NCI-H146 (cell line): Measurements from ENCODE around the gene SKAP2.
"Not testable (repeated sequence)": the region's sequence is repeated elsewhere in the genome, so short reads cannot be mapped to it uniquely, and the experiment has no call there.

Experiments used
- DNase-seq: peaks from one replicate; lab custom pipeline; 2025; lab: John Stamatoyannopoulos, UW

The SKAP2 gene

DNA sequence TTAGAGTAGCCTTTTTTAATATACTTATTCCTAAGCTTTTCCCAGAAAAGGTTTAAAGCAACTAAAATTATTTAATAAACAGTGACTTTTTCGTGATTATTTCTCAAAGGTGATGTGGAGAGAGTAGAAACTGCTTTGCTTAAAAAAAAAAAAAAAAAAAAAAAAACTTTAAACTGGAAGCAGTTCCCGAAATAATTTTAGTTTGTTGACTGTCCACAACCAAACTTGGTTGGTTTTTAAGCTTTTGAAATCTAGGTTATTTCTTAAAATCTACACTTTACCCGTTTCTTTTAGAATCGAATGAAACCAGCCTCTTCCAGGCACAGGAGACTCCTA is 7.3 kb downstream of the SKAP2 start:
- DNase-seq = no peak

DNA sequence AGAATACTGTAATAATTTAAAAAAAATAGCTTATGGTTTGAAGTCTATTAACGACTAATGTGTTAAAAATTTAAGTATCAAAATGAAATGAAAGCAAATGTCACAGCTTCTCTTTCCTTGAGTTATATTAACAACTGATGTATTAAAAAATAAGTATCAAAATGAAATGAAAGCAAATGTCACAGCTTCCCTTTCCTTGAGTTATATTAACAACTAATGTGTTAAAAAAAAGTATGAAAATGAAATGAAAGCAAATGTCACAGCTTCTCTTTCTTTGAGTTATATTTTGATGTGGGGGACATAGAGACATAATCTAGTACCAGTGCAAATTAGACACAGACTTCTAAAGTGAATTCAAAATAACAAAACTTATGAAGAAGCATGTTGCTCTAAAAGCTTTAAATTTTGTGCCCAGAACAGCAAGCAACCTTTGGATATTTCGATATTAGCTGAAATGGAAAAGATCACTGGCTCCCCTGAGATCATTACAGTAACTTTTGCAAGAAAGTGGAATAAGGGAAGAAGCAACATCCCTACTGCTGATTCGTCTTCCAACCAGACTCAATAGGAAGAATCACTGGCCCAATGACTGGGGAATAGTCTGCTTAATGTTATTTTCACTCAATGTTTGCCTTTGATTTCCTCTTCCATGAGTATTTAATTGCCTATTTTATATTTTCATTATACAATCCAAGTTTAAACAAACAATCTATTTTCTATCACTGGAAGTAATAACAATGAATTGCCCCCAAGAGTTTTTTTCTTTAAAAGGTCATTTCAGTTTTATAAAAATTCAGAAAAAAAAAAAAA is 8.0 kb downstream of the SKAP2 start:
- no peak for DNase-seq

DNA sequence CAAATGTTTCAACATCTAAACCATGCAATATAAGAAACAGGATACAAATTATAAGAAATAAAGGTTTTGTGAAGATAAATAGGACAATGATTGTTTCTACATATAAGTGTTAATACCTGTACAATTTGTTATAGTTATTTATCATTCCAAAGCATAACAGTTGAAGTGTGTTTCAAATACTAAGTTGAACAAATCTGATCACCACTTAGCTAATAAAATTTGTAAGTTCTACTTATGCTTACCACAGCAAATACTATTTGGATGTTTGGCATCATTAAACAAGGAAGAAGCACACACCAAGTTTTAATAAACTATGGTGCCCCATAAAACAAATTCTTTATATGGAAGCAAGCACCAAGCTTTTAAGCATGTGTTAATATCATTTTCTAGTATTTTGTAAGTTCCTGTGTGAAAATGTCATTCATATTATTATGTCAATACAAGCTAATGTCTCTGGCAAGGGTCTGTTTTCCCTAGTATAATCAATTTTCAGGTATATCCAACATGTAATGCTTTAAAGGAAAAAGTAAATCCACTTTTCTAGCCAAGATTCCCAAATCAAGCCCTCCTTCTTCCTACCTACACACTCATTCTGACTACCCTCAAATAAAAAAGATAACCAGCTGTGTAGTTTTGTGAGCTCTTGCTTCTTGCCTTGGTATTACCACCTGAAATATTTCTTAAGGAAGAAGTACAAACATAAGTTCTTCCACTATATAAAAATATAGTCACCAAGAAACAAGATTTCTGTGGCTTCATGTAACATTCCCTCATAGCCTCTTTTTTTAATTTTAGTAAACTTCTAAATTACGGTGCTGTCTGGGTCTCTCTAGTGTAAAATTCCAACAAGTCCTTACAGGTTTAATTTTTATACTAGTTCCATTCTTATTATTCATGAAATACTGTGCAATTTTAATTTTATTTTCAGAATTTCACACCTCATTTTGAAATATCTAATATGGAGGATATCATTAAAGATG is 9.2 kb downstream of the SKAP2 start:
- no peak for DNase-seq

DNA sequence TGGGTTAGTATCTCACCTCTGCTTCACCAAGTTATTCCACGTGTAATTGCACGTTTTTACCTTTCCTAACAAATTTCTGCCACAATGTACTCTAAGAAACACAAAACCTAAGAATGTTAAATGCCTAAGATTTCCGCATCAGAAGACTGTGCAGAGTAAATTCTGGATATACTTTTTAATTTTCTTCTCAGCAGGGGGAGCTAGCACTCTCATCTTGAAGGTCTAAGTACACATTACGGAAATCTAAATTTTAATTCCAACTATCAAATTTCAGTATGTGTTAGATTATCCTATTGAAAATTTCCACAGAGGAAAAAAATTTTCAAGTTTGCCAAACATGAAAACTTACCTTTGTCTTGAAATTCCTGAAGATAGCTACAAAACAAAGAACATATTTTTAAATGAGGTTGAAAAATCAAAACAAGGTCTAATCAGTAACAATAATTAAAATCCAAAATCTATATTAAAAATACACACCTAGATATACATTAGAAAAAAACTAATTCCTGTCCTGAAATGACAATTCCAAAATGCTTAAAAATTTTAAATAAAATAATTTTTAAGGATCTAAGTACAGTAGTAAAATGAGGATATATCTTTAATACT is 10.5 kb downstream of the SKAP2 start:
- DNase-seq = peak; percentile 24

DNA sequence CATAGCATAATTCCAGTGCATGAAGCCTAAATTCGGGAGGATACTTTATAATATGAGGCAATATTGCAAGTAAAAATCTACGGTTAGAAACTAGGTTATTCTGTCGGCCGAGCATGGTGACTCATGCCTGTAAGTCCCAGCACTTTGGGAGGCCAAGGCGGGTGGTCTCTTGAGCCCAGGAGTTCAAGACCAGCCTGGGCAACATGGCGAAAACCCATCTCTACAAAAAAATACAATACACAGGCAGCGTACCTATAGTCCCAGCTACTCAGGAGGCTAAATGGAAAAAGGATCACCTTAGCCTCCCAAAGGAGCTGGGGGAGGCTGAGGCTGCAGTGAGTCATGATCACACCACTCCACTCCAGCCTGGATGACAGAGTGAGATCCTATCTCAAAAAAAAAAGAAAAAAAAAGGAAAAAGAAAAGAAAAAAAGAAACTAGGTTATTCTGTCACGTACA is 14.2 kb downstream of the SKAP2 start:
- DNase-seq = no peak

DNA sequence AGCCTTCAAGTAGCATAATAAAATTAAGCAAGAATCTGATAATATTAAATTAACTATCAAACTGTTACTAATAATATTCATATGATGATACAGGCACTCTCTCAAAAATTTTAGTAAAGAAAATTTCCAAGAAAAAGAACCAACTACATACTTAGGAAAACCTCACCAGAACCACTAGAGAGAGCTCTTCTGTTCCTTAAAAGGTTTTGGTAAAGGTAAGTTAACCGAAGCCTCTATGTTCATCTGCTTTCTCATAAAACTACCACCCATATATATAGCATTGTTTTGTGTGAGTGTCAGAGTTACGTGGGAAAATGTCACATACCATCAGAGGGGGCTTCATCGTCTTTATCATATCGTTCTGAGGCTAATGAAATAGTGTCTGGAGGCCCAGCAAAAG is 20.7 kb downstream of the SKAP2 start:
- no peak for DNase-seq

DNA sequence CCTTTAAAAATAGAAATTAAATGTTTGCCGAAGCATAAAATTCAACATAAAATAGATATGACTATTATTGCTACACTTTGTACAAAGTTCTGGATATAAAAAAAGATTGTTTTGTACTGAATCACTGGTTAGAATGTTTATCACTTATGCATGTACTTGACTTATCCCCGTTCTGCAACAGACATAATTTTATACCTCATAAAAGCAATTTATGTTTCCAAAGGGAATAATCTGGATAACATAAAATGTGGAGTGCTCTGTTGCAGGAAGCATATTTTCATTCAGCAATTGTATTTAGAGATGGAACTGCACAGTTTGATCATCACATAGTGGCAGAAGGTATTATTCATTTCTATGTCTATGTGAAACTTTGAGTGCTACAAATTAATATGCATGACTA is 21.5 kb downstream of the SKAP2 start:
- no peak for DNase-seq

DNA sequence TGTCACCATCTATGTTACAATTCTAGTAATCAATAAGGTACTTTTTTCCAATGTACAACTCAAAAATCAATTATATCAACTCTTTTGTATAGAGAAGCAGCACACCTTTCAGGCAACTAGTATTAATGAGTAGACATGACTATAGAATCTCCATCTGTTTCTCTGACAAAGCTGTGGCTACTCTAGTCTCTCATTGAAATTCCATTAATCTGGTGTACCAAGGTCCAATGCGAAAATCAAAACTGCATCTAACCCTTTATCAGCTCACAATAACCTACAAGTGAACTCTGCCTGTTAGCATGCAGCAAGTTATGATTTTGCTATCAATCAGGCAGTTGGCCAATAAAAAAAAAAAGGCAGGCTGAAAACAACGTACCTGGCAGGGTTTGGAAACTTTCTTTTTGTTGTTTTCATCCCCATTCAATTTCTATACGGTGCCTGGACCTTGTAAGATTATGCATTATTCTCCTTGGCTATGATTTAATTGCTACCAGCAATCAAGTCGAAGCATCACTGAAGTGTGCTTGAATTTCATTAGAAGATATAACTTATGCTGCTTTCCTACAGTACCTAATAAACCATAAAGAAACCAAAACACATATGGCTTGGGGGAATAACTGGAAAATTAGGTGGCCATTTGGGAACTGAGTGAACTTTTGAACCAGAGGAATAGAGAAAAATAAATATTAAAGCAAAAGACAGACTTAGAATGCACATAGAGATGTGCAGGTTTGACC is 23.2 kb downstream of the SKAP2 start:
- no peak for DNase-seq

DNA sequence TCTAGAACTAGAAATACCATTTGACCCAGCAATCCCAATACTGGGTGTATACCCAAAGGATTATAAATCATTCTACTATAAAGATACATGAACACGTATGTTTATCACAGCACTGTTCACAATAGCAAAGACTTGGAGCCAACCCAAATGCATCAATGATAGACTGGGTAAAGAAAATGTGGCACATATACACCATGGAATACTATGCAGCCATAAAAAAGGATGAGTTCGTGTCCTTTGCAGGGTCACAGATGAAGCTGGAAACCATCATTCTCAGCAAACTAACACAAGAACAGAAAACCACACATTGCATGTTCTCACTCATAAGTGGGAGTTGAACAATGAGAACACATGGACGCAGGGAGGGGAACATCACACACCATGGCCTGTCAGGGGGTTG is 27.6 kb downstream of the SKAP2 start:
- DNase-seq = not testable (repeated sequence)

DNA sequence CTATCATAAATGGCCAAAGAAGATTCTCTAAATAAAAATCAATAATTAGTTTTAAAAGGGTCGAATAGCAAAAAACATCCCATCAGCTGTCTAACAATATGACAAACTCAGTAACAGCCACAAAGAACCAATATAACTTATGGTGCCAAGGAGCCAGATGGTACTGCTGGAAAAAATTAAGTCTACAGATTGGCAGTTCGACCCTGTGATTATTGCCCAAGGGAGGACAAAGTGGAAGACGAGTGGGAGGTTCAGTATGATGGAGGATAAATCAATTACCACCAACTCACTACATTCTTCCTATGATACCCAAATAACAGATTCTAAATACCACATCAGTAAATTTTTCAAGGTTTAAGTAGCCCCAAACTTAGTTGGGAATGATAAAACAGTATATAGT is 49.0 kb downstream of the SKAP2 start:
- no peak for DNase-seq

DNA sequence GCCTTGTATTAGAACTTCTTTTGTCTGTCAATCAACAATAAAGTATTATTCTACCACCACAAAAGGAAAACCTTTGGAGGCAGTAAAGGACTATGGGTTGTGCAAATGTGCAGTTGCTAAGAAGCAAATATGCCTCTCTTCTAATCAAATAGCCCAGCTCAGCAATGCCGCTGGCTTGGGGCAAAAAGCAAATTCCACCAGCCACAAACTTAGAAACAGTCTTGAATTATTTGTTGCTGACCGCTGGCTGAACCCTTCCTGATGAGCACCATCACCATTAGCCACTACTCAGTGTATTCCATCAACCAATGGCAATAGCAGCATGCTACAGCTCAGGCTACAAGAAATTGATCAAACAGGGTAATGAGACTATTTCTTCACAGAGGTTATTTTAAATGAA is 51.0 kb downstream of the SKAP2 start:
- no peak for DNase-seq

DNA sequence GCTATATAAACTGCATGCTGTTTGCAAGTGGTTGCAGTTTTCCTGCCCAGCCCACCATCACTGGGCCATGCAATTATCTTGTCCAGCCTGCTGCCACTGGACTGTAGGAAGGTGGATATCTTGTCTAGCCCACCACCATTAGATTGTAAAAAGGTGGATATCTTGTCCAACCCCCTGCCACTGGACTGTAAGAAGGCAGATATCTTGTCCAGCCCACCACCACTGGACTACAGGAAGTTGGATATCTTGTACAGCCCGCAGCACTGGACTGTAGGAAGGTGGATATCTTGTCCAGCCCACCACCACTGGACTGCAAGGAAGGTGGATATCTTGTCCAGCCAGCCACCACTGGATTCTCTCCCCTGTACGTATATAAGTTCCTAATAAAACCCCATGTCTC is 69.8 kb downstream of the SKAP2 start:
- no peak for DNase-seq

DNA sequence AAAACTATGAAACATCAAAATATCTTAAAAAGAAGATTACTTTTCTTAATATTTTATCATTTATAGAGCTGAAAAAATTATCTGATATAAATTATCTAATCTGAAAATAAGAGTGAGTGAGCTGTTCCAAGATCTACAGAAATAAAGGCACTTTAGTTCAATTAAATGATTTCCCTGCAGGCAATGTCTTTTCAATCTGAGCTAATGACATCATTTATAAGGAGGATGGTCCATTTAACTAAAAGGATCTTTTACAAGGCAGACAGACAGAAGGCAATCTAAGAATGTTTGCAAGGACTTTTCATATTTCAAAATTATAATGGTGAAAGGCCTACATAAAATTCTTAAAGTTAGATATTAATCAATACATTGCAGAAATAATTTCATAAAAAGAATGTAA is 71.8 kb downstream of the SKAP2 start:
- no peak for DNase-seq

DNA sequence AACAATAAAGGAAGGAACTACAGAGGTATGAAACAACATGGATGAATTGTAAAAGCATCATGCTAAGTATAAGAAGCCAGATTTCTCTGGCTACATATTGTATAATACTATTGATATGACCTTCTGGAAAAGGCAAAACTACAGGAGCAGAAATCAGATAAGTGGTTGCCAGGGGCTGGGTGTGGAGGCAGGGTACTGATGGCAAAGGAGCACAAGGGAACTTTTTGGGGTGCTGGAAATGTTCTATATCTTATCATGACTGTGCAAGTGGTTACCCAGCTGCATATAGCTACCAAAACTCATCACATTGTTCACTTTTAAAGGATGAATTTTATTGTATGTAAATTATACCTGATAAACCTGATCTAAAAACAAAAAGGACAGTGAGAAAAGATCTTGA is 72.4 kb downstream of the SKAP2 start:
- no peak for DNase-seq

DNA sequence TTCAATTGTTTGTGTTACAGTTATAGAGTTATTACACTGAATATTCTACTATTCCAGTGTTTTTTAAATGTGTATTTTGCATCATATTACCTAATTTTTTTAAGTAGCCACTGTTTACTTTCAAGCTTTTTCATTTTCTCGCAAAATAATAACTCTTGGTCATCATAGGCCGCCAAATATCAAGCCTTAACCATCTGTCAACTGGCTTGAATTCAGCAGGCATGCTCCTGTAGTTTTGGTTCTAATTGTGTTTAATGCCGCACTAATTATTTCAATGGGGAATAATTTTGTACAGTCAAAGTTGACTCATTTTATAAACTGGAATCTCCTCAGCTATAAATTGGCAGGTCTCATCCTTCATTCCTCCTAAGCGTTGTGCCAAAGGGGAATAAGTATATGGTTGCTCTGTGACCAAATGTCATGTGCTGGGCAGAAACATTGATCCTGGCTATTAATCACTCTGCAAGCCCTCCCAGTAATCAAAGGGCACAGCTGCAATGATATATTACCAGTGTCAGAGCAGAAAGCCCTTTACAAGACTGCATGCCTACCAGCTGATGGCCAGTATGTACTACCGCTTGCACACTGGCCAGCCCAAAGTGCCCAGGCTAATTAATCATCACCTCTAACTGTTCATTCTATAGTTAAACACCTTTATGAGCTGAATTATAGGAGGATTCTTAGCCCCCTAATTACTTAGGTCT is 74.8 kb downstream of the SKAP2 start:
- peak; percentile 49 for DNase-seq

DNA sequence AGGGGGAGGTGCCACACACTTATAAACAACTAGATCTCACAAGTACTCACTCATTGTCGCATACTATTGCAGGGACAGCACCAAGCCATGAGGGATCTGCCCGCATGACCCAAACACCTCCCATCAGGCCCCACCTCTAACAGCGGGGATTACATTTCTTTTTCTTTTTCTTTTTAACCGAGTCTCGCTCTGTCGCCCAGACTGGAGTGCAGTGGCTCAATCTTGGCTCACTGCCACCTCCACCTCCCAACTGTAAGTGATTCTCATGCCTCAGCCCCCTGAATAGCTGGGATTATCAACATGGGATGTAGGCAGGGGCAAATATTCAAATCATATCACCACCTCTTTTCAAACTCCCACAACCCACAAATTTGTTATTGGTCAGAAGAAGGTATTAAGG is 76.7 kb downstream of the SKAP2 start:
- no peak for DNase-seq

DNA sequence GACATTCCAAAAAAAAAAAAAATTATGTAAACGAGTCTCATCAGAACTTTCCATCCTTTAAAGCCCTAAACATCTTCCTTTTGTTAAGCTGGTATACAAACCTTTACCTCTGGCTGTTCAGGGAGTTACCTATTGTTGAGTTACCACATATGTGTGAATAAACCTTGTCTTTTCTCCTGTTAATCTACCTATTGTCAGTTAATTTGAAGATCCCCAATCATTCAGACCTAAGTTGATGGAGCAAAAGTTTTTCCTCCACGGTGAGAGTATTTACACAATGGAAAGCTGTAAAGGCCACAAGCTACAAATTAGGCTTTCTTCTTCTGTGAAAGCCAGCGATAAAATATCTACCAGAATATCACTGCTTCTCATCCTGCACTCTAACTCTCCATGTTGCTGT is 80.3 kb downstream of the SKAP2 start:
- no peak for DNase-seq

DNA sequence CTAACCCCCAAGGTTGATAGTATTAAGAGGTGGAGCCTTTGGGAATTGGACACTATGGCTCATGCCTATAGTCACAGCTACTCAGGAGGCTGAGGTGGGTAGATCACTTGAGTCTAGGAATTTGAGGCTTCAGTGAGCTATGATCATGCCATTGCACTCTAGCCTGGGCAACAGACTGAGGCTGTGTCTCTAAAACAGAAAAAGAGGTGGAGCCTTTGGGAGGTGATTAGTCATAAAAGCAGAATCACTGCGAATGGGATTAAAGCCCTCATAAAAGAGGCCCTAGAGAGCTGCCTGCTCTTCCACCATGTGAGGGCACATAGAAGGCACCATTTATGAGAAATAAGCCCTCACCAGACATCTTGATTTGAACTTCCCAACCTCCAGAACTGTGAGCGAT is 81.9 kb downstream of the SKAP2 start:
- DNase-seq = no peak

DNA sequence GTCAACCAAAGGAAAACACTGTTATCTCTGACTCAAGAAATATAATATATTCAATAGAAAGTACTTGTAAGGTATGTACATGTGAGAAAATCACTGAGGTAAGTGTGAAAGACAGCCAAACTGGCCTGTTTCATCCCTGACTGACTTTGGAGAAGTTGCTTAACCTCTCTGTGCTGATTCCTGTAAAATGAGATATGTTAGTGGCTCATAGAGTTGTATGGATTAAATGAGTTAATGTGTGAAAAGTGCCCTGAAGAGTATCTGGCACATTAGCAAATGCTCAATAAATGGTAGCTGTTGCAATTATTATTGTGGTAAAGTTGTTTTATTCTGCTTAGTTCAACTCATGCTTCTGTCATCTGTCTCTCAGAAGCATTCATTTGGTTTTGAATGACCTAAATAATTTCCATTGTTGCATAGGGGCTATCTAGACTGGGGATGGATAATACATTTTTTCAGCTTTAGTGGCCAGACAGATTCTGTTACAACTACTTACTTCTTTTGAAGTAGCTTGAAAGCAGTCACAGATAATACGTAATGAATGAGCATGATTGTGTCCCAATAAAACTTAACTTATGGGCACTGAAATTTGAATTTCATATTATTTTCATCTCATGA is 84.3 kb downstream of the SKAP2 start:
- DNase-seq = no peak

DNA sequence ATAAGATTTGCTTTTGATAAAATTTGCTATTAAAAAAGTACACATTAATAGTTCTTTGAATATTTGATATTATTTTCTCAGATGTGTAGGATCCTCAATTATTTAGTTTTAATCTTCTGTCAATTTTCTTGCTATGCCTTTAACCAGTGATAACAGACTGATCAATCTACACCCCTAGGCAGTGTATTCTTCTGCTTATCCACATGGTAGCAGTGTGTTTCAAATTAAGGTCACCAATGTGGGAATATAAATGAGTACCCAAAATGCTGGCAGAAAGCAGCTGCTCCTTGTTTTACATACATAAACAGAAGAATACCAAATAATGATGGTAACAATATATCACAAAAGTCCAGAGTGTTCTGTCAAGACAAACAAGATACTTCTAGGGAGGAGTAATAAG is 87.0 kb downstream of the SKAP2 start:
- no peak for DNase-seq

DNA sequence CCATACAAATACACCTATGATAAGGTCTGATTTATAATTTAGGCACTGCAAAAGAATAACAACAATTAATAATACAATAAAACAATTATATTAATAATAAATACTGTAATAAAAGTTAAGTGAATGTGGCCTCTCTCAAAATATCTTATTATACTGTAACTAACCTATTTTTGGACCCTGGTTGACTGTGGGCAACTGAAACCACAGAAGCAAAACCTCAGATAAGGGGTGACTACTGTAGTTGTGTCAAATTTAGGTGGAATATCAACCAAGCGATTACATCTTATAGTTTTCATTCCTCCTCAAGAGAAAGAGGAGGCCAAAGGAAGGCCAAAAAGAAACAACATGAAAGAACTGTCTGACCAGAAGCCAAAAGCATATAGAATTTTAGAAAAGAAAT is 103.9 kb downstream of the SKAP2 start:
- DNase-seq = no peak
